ENCODE data around the gene TFDP1.
"Not testable (repeated sequence)": the region's sequence is repeated elsewhere in the genome, so short reads cannot be mapped to it uniquely, and the experiment has no call there.

Gene TFDP1

GRCh38 chr13:113589961-113590339 lies 5.4 kb downstream of the TFDP1 start:
- H3K27me3 ChIP-seq (ENCODE audit: control insufficient read depth in 3 of 3, insufficient read depth in 3 of 3, low read depth in 1 of 3, low read length in 3 of 3), result no peaks in the 10 kb centered on the region
- no peak overlapping the region for H2BK5ac ChIP-seq (ENCODE audit: low read length)
- H2AFZ ChIP-seq (ENCODE audit: low read length), result no peak overlapping the region
- no peak overlapping the region for H4K8ac ChIP-seq (ENCODE audit: low read depth, low read length)
- H2BK120ac ChIP-seq (ENCODE audit: low read depth, low read length), result no peak overlapping the region
- H3K9ac ChIP-seq (ENCODE audit: low read depth, low read length, poor library complexity), result no peak overlapping the region
- H3K36me3 ChIP-seq (replicated peaks in 1 of 2; ENCODE audit: control insufficient read depth in 2 of 2, insufficient read depth in 2 of 2, low read length in 2 of 2), result peaks cover 42 to 81% of the 10 kb centered on the region in 2 donors
- WGBS, 2 donors (ENCODE audit: extremely low coverage in 2 of 2, insufficient read length in 2 of 2, insufficient replicate concordance in 1 of 2), result no CpG with 5 or more reads among the region's 14 CpGs
- no peak overlapping the region for H2AK5ac ChIP-seq (ENCODE audit: low read depth, low read length)
- H3K4ac ChIP-seq (ENCODE audit: low read length), result no peak overlapping the region
- no peak overlapping the region for H2BK12ac ChIP-seq (ENCODE audit: low read length)
- peaks cover 5 to 11% of the 10 kb centered on the region in 2 donors for H3K4me1 ChIP-seq (ENCODE audit: control insufficient read depth in 2 of 2, insufficient read depth in 1 of 2, low read depth in 1 of 2, low read length in 2 of 2)
- no peak overlapping the region for H3K18ac ChIP-seq (ENCODE audit: low read length)
- peaks cover 9 to 13% of the 10 kb centered on the region in 2 donors for H3K9me3 ChIP-seq (replicated peaks in 1 of 2; ENCODE audit: control insufficient read depth in 2 of 2, insufficient read depth in 1 of 2, low read depth in 1 of 2, low read length in 2 of 2)
- no peak overlapping the region for H3K27ac ChIP-seq (replicated peaks; ENCODE audit: low read length)
- DNase-seq (ENCODE audit: low spot score), result no peak
- no peak overlapping the region for H3K23ac ChIP-seq (ENCODE audit: low read depth, low read length, poor library complexity)
- H2BK15ac ChIP-seq (ENCODE audit: low read length), result no peak overlapping the region
- H3K4me2 ChIP-seq (ENCODE audit: insufficient read depth, low read length, poor library complexity, severe bottlenecking), result no peak overlapping the region
- no peak overlapping the region for H4K91ac ChIP-seq (ENCODE audit: low read depth, low read length, poor library complexity)
- H3K4me3 ChIP-seq (ENCODE audit: low read length in 2 of 2), result no peak overlapping the region
- no peak overlapping the region for H3K14ac ChIP-seq (ENCODE audit: low read length)
- H3K79me1 ChIP-seq (ENCODE audit: low read depth, low read length), result peaks cover 33% of the 10 kb centered on the region

- Histone ChIP-seq H3K4me2 (ENCODE audit: insufficient read depth, low read length, poor library complexity, severe bottlenecking) (no peak overlapping the region), H2AFZ (ENCODE audit: low read length) (no peak overlapping the region), H3K9me3 (replicated peaks in 1 of 2; ENCODE audit: control insufficient read depth in 2 of 2, insufficient read depth in 1 of 2, low read depth in 1 of 2, low read length in 2 of 2) (peaks cover 11 to 28% of the 10 kb centered on the region in 2 donors), H3K36me3 (replicated peaks in 1 of 2; ENCODE audit: control insufficient read depth in 2 of 2, insufficient read depth in 2 of 2, low read length in 2 of 2) (peaks cover 50 to 86% of the 10 kb centered on the region in 2 donors), H3K4ac (ENCODE audit: low read length) (no peak overlapping the region), H3K27me3 (ENCODE audit: control insufficient read depth in 3 of 3, insufficient read depth in 3 of 3, low read depth in 1 of 3, low read length in 3 of 3) (no peaks in the 10 kb centered on the region), H2BK12ac (ENCODE audit: low read length) (no peak overlapping the region), H4K91ac (ENCODE audit: low read depth, low read length, poor library complexity) (no peak overlapping the region), H3K23ac (ENCODE audit: low read depth, low read length, poor library complexity) (no peak overlapping the region), H2BK5ac (ENCODE audit: low read length) (no peak overlapping the region), H3K4me3 (ENCODE audit: low read length in 2 of 2) (no peak overlapping the region), H3K18ac (ENCODE audit: low read length) (no peak overlapping the region), H3K79me1 (ENCODE audit: low read depth, low read length) (peaks cover 32% of the 10 kb centered on the region), H2BK120ac (ENCODE audit: low read depth, low read length) (no peak overlapping the region), H4K8ac (ENCODE audit: low read depth, low read length) (no peak overlapping the region), H3K27ac (replicated peaks; ENCODE audit: low read length) (no peak overlapping the region), H3K4me1 (ENCODE audit: control insufficient read depth in 2 of 2, insufficient read depth in 1 of 2, low read depth in 1 of 2, low read length in 2 of 2) (peaks cover 0 to 6% of the 10 kb centered on the region in 2 donors), H2AK5ac (ENCODE audit: low read depth, low read length) (no peak overlapping the region), H3K9ac (ENCODE audit: low read depth, low read length, poor library complexity) (no peak overlapping the region), H3K14ac (ENCODE audit: low read length) (no peak overlapping the region), H2BK15ac (ENCODE audit: low read length) (no peak overlapping the region)
- no CpG with 5 or more reads among the region's 11 CpGs for WGBS, 2 donors (ENCODE audit: extremely low coverage in 2 of 2, insufficient read length in 2 of 2, insufficient replicate concordance in 1 of 2)
- DNase-seq (ENCODE audit: low spot score), result no peak
Observed at GRCh38 chr13:113591750-113592149, 7.2 kb downstream of the TFDP1 start.

- peaks cover 32% of the 10 kb centered on the region for H3K79me1 ChIP-seq (ENCODE audit: low read depth, low read length)
- no peak overlapping the region for H2BK15ac ChIP-seq (ENCODE audit: low read length)
- no peak overlapping the region for H2AK5ac ChIP-seq (ENCODE audit: low read depth, low read length)
- no peaks in the 10 kb centered on the region for H3K27me3 ChIP-seq (ENCODE audit: control insufficient read depth in 3 of 3, insufficient read depth in 3 of 3, low read depth in 1 of 3, low read length in 3 of 3)
- H3K9ac ChIP-seq (ENCODE audit: low read depth, low read length, poor library complexity), result no peak overlapping the region
- H3K36me3 ChIP-seq (replicated peaks in 1 of 2; ENCODE audit: control insufficient read depth in 2 of 2, insufficient read depth in 2 of 2, low read length in 2 of 2), result peaks cover 51 to 86% of the 10 kb centered on the region in 2 donors
- no peak for DNase-seq (ENCODE audit: low spot score)
- H3K18ac ChIP-seq (ENCODE audit: low read length), result no peak overlapping the region
- no peak overlapping the region for H2BK5ac ChIP-seq (ENCODE audit: low read length)
- H3K27ac ChIP-seq (replicated peaks; ENCODE audit: low read length), result no peak overlapping the region
- no peak overlapping the region for H3K23ac ChIP-seq (ENCODE audit: low read depth, low read length, poor library complexity)
- H3K14ac ChIP-seq (ENCODE audit: low read length), result no peak overlapping the region
- no peak overlapping the region for H3K4me2 ChIP-seq (ENCODE audit: insufficient read depth, low read length, poor library complexity, severe bottlenecking)
- H2BK12ac ChIP-seq (ENCODE audit: low read length), result no peak overlapping the region
- no peak overlapping the region for H2BK120ac ChIP-seq (ENCODE audit: low read depth, low read length)
- H2AFZ ChIP-seq (ENCODE audit: low read length), result no peak overlapping the region
- H4K8ac ChIP-seq (ENCODE audit: low read depth, low read length), result no peak overlapping the region
- peaks cover 13 to 34% of the 10 kb centered on the region in 2 donors for H3K9me3 ChIP-seq (replicated peaks in 1 of 2; ENCODE audit: control insufficient read depth in 2 of 2, insufficient read depth in 1 of 2, low read depth in 1 of 2, low read length in 2 of 2)
- no peak overlapping the region for H4K91ac ChIP-seq (ENCODE audit: low read depth, low read length, poor library complexity)
- no CpG with 5 or more reads among the region's 5 CpGs for WGBS, 2 donors (ENCODE audit: extremely low coverage in 2 of 2, insufficient read length in 2 of 2, insufficient replicate concordance in 1 of 2)
- H3K4ac ChIP-seq (ENCODE audit: low read length), result no peak overlapping the region
- H3K4me3 ChIP-seq (ENCODE audit: low read length in 2 of 2), result no peak overlapping the region
- peaks cover 0 to 5% of the 10 kb centered on the region in 2 donors for H3K4me1 ChIP-seq (ENCODE audit: control insufficient read depth in 2 of 2, insufficient read depth in 1 of 2, low read depth in 1 of 2, low read length in 2 of 2)
Observed at GRCh38 chr13:113592571-113592970, 8.0 kb downstream of the TFDP1 start.

GRCh38 chr13:113594066-113594821 lies 9.7 kb downstream of the TFDP1 start:
- not testable (repeated sequence) for H2BK12ac ChIP-seq (ENCODE audit: low read length); H3K4me2 ChIP-seq (ENCODE audit: insufficient read depth, low read length, poor library complexity, severe bottlenecking); H3K27ac ChIP-seq (replicated peaks; ENCODE audit: low read length); H2AK5ac ChIP-seq (ENCODE audit: low read depth, low read length); H2BK15ac ChIP-seq (ENCODE audit: low read length); H3K4ac ChIP-seq (ENCODE audit: low read length); H3K18ac ChIP-seq (ENCODE audit: low read length); H2BK120ac ChIP-seq (ENCODE audit: low read depth, low read length); H3K27me3 ChIP-seq (ENCODE audit: control insufficient read depth in 3 of 3, insufficient read depth in 3 of 3, low read depth in 1 of 3, low read length in 3 of 3); H2BK5ac ChIP-seq (ENCODE audit: low read length); H3K9ac ChIP-seq (ENCODE audit: low read depth, low read length, poor library complexity); H4K8ac ChIP-seq (ENCODE audit: low read depth, low read length); H2AFZ ChIP-seq (ENCODE audit: low read length); H3K4me1 ChIP-seq (ENCODE audit: control insufficient read depth in 2 of 2, insufficient read depth in 1 of 2, low read depth in 1 of 2, low read length in 2 of 2); H3K23ac ChIP-seq (ENCODE audit: low read depth, low read length, poor library complexity); DNase-seq (ENCODE audit: low spot score); H3K14ac ChIP-seq (ENCODE audit: low read length); H4K91ac ChIP-seq (ENCODE audit: low read depth, low read length, poor library complexity)
- peaks cover 45 to 86% of the 10 kb centered on the region in 2 donors for H3K36me3 ChIP-seq (replicated peaks in 1 of 2; ENCODE audit: control insufficient read depth in 2 of 2, insufficient read depth in 2 of 2, low read length in 2 of 2)
- H3K79me1 ChIP-seq (ENCODE audit: low read depth, low read length), result peaks cover 29% of the 10 kb centered on the region
- H3K4me3 ChIP-seq (ENCODE audit: low read length in 2 of 2), result peak overlapping the region in 1 of 2 donors; percentile 49
- peaks cover 11 to 50% of the 10 kb centered on the region in 2 donors for H3K9me3 ChIP-seq (replicated peaks in 1 of 2; ENCODE audit: control insufficient read depth in 2 of 2, insufficient read depth in 1 of 2, low read depth in 1 of 2, low read length in 2 of 2)
- no CpG with 5 or more reads among the region's 21 CpGs for WGBS, 2 donors (ENCODE audit: extremely low coverage in 2 of 2, insufficient read length in 2 of 2, insufficient replicate concordance in 1 of 2)

Measured in neuronal stem cell (in vitro differentiated cells).